NK-92 (cell line): ENCODE results near the gene ZNF358.
A peak's percentile ranks its signal among the peaks of the same experiment; 100 is the strongest.

Source experiments
- DNase-seq: peaks from one replicate; lab custom pipeline; 2025; ENCODE audit not compliant: unreplicated experiment; lab: John Stamatoyannopoulos, UW

Gene ZNF358

DNA sequence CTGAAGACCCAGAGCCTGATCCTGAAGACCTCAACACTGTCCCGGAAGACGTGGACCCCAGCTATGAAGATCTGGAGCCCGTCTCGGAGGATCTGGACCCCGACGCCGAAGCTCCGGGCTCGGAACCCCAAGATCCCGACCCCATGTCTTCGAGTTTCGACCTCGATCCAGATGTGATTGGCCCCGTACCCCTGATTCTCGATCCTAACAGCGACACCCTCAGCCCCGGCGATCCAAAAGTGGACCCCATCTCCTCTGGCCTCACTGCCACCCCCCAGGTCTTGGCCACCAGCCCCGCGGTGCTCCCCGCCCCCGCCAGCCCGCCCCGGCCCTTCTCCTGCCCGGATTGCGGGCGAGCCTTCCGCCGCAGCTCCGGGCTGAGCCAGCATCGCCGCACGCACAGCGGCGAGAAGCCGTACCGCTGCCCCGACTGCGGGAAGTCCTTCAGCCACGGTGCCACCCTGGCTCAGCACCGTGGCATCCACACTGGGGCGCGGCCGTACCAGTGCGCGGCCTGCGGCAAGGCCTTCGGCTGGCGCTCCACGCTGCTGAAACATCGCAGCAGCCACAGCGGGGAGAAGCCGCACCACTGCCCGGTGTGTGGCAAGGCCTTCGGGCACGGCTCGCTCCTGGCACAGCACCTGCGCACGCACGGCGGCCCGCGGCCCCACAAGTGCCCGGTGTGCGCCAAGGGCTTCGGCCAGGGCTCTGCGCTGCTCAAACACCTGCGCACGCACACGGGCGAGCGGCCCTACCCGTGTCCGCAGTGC lies 3.6 kb downstream of the ZNF358 start:
- DNase-seq: no peak

DNA sequence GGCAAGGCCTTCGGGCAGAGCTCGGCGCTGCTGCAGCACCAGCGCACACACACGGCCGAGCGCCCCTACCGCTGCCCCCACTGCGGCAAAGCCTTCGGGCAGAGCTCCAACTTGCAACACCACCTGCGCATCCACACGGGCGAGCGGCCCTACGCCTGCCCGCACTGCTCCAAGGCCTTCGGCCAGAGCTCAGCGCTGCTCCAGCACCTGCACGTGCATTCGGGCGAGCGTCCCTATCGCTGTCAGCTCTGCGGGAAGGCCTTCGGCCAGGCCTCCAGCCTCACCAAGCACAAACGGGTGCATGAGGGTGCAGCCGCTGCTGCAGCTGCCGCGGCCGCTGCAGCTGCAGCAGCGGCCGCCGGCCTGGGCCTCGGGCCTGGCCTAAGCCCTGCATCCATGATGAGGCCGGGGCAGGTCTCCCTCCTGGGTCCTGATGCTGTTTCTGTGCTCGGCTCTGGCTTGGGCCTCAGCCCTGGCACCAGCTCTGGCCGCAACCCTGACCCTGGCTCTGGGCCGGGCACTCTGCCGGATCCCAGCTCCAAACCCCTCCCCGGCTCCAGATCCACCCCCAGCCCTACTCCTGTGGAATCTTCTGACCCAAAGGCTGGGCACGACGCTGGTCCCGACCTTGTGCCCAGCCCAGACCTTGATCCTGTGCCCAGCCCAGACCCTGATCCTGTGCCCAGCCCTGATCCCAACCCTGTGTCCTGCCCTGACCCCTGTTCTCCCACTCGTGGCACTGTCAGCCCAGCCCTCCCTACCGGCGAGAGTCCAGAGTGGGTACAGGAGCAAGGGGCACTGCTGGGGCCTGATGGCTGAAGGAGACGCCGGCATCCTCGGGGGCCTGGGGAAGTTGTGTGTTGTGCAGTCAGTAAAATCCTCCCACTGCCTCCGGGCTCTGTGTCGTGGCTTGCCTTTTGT lies 4.5 kb downstream of the ZNF358 start:
- DNase-seq: no peak

DNA sequence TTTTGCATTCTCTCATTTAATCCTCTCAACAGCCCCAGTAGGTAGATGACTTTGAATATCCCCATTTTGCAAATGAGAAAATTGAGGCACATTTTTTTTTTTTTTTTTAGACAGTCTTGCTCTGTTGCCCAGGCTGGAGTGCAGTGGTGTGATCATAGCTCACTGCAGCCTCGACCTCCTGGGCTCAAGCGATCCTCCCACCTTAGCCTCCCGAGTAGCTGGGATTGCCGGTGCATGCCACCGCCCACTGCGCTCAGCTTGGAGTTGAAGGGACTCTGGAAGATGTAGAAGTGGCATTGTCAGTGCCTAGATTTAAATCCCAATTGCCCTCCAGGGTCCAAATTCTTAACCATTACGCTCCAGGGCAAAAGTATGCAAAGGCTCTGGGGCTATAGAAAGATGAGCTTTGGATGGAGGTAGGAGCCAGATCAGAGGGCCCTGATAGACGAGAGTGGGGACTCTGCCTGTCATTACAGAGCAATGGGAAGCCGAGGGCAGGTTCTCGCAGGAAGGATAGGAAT lies 5.7 kb downstream of the ZNF358 start:
- no peak for DNase-seq

DNA sequence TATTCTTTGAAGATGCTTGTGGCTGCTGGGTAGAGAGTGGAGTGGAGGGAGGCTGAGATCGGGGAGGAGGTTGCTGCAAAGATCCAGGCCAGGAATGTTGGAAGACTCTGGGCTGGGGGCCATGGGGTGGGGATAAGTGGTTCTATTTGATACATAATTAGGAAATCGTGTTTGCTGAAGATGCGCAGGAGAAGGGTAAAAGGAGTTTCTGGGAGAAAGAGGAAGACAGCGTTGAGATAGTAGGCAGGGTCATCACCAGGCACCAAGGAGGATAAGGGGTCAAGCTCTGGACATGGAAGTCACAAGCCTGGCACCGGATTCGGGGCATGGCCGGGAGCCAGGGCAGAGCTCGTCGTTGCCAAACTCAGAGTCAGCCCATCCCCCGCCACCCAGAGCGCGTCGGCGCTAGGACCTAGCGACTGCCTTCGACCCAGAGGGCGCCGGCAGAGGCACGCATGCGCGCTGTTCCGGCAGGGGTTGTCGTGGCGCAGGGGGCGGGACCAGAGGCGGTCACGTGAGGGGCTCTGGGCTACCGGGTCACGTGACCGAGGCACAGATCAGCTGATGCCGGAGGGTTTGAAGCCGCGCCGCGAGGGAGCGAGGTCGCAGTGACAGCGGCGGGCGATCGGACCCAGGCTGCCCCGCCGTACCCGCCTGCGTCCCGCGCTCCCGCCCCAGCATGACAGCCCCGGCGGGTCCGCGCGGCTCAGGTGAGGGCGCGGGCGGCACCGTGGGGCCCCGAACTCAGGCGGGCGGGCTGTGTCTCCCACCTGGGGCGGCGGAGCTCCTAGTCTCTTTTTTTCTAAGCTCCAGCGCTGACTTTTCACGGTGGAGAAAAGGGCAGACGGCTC lies 6.4 kb downstream of the ZNF358 start, which contains the start of gene MCOLN1:
TSS of gene MCOLN1 (plus strand) at position 553 of the 851 bp plus-strand sequence. CDS start at position 680, 127 bp downstream.
- peak; percentile 92 for DNase-seq

DNA sequence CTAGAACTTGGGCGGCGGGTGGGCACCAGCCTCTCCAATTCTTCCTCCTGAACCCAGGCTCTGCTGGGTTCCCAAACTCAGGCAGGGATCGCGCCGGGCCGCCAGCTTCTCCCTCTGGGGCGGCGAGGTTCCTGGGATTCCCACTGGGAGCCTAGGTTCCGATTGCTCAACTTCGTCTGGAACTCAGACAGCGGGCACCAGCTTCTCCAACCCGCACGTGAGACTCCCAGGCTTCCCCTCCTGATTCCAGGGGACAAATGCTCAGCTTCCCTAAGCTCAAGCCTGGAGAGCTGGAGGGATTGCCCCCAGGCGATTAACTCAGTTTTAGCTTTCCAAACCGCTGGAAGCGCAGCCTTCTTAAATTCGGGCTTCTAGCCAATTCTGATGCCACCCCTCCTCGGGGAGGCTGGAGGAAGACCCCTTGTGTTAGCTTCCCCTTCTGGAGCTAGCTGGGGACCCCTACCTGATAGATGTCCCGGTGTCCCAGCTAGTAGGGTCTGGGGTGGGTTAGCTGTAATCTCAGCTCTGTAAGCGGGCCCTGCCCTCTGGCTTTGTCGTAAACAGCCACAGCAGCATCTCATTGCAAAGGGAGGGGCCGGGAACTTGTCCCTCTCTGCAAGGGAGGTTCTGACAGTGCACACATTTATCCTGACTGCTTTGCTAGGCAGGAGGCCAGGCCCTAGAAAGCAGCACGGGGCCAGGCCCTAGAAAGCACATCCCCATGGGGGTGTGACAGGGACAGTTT lies 7.2 kb downstream of the ZNF358 start:
- DNase-seq: no peak

DNA sequence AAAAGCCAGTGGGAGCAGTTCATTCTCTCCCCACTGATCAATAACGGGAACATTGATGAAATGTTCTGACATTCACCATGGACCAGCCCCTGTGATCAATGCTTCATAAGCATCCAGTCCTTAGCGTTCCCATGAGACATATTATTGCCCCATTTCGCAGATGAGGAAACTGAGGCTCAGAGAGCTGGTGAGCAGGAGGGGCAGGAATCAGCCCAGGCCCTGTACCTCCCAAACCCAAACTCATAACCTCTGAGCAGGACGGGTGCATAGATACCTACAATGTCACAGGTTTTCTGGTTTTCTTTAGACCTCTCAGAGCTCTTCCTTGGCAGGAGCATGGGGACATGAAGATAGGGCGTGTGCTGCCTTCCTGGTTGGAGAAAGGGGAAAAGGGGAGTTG lies 8.6 kb downstream of the ZNF358 start:
- DNase-seq: no peak

DNA sequence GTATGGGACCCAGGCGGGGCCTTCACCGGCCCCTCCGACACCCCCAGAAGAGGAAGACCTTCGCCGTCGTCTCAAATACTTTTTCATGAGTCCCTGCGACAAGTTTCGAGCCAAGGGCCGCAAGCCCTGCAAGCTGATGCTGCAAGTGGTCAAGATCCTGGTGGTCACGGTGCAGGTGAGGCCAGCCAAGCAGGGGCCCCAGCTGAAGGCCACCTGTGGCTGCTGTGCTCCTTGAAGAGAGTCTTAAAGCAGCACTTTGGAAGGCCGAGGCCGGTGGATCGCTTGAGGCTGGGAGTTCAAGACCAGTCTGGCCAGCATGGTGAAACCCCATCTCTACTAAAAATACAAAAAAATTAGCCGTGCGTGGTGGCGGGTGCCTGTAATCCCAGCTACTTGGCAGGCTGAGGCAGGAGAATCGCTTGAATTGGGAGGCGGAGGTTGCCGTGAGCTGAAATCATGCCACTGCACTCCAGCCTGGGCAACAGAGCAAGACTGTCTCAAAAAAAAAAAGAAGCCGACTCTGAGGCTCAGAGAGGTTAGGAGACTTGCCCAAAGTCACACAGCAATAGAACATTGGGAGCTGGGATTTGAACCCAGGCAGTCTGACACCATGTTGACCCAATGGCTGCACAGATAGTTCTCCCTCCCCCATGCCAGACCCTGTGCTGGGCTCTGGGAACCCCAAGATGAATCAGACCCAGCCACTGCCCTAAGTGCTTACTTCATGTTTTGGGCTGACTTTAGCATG lies 9.3 kb downstream of the ZNF358 start:
- DNase-seq: no peak

DNA sequence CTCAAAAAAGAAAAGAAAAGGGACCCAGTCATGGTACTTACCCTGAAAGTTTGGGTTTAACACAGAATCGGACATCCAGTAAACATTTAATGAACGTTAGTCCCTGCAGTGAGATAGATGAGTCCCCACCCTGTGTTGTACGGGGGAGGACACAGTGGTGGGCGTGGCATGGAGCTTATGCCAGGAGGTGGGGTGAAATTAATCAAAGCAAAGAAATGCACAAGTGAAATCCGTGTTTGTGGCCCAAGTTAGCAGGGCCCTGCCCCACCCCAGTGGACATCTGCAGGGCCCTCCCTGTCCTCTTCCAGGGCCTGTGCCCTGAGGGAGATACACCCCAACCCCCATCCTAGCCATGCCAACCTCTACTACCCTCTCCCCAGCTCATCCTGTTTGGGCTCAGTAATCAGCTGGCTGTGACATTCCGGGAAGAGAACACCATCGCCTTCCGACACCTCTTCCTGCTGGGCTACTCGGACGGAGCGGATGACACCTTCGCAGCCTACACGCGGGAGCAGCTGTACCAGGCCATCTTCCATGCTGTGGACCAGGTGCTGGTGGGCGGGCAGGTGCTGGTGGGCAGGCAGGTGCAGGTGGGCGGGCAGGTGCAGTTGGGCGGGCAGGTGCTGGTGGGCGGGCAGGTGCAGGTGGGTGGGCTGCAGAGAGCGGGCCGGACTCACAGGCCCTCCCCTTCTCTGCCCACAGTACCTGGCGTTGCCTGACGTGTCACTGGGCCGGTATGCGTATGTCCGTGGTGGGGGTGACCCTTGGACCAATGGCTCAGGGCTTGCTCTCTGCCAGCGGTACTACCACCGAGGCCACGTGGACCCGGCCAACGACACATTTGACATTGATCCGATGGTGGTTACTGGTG lies 10.4 kb downstream of the ZNF358 start:
- DNase-seq: no peak

DNA sequence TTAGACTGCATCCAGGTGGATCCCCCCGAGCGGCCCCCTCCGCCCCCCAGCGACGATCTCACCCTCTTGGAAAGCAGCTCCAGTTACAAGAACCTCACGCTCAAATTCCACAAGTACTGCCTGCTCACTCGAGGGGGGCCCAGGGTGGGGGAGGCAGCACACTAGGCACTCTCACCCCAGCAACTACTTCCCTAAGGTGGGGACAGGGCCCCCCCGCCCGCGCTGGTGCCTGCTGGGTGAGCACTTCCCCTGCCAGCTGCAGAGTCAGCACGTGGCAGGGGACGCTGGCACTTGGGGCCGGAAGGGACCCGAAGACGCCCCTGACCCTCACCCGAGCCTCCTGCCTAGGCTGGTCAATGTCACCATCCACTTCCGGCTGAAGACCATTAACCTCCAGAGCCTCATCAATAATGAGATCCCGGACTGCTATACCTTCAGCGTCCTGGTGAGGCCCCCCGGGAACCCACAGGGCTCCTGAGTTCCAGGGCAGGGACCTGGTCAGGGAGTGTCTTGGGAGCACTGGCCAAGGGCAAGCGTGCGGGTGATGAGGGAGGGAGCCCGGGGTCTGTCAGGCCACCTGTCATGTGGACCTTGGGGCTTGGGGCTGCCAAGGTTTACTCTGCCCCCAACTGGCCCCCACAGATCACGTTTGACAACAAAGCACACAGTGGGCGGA lies 11.8 kb downstream of the ZNF358 start:
- no peak for DNase-seq

DNA sequence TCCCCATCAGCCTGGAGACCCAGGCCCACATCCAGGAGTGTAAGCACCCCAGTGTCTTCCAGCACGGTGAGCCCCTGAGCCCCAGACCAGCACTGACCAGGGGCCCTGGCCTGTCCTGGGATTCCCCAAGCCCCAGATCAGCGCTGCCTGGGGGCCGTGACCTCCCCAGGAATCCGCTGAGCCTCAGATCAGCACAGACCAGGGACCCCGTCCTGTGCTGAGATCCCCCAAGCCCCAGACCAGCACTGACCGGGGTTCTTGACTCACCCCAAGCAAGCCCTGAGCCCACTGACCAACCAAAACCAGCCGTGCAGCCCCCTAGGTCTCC lies 12.3 kb downstream of the ZNF358 start:
- DNase-seq: no peak

DNA sequence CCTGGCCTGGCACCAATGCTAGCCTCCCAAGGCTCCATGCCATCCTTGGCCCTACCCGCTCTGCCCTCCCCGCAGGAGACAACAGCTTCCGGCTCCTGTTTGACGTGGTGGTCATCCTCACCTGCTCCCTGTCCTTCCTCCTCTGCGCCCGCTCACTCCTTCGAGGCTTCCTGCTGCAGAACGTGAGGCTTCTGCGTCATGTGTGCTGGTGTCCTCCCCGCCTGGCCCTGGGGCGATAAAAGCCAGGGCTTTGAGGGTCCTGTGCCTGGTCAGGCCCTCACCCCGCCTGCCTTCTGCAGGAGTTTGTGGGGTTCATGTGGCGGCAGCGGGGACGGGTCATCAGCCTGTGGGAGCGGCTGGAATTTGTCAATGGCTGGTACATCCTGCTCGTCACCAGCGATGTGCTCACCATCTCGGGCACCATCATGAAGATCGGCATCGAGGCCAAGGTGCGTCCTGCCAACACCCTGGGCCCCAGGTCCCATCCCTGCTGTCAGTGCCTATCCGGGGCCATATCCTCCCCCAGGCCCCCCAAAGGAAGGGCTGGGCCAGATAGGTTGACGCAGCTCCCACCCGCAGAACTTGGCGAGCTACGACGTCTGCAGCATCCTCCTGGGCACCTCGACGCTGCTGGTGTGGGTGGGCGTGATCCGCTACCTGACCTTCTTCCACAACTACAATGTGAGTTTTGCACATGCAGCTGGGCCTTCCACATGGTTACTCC lies 12.8 kb downstream of the ZNF358 start:
- no peak for DNase-seq

DNA sequence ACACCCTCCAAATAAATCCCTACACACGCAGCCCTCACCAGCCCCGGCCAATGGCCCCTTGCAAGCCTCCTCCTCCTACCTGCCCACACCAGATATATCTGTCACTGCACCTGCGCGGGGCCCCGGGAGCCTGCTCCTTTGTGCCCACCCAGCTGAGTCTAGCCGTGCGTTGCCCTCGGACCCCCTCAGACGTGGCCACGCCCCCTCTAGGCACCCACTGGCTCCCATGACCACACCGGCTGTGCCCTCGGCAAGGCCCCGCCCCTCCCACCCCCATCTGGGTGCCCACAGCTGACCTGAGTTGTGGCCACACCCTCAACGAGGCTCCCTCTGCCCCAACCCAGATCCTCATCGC lies 13.3 kb downstream of the ZNF358 start:
- DNase-seq: no peak

DNA sequence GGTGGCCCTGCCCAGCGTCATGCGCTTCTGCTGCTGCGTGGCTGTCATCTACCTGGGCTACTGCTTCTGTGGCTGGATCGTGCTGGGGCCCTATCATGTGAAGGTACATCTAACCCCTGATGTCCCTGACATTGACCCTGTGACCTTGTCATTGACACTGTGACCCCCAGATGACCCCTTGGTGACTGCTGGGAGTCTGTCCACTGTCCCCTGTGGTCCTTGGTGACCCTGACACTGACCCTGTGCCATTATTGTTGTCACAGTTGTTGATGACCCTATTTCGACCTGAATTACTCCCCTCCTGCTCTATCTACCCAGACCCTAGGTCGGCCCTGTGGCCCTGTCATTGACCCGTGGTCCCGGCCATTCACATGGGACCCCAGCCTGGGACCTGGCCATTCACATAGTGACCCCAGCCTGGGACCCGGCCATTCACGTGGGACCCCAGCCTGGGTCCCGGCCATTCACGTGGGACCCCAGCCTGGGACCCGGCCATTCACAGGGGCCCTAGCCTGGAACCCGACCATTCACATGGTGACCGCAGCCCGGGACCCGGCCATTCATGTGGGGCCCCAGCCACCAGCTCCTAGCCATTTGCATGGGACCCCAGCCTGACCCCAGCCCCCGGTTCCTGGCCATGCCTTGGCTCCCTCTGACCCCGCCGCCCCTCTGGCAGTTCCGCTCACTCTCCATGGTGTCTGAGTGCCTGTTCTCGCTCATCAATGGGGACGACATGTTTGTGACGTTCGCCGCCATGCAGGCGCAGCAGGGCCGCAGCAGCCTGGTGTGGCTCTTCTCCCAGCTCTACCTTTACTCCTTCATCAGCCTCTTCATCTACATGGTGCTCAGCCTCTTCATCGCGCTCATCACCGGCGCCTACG lies 13.9 kb downstream of the ZNF358 start:
- no peak for DNase-seq

DNA sequence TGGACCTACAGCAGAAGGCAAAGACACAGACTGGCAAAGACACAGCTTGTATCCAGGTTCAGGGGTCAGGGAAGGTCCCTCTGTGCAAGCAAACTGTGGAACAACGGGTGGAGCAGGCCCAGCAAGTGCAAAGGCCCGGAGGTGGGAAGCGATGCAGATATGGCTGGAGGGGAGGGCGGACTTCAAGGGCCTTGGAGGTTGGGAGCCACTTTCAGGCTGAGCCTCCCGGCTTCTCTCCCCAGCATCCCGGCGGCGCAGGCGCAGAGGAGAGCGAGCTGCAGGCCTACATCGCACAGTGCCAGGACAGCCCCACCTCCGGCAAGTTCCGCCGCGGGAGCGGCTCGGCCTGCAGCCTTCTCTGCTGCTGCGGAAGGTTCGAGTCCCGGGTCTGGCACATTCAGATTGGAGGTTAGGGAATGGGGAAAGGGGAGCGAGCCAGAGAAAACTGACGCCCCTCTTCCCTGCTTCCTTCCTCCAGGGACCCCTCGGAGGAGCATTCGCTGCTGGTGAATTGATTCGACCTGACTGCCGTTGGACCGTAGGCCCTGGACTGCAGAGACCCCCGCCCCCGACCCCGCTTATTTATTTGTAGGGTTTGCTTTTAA lies 17.5 kb downstream of the ZNF358 start:
- no peak for DNase-seq

DNA sequence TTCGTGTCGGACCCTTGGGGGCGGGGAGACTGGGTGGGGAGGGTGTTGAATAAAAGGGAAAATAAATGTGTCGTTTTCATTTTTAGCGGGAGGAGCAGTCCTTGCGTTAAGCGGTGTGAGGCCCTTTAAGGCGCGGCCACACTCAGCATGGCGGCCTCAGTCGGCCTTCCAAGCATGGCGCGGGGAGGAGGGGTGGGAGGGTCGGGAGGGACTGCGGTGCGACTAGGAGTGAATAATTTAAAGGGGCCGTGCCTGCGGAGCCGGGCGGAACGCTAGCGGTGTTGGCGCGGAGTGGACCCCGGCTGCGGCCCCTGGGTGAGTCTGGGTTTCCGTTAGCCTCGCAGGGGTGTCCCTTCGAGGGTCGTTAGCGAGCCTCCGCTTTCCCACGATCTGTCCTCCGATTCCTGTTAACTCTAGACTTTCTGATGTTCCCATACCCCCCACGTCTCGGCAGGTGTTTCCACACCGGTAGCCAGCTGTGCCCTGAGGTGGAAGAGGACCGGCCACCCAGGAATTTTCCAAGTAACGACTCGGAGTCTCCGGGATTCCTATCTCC lies 18.1 kb downstream of the ZNF358 start:
- DNase-seq: peak; percentile 24

DNA sequence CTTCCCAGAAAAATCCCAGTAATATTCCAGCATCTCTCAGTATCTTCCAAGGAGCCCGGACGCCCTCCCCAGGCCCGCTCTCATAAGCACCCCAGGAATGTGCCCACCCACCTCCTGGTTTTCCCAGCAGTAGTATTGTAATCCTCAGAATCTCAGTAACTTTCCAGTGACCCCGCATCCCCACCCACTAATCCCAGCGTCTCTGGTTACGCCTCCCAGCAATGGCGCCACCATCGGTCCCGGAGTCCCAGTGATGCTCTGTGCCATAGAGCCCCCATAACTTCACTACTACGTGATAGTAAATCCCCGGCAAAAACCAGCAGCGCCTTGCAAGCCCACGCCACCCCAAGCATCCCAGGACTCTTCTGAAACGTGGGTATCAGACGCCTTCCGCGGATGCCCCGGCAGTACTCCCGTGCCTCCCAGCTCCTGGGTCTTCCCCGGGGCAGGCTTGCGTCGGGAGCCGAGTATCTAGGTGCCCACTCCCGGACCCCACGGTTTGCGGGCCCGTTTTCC lies 18.7 kb downstream of the ZNF358 start:
- no peak for DNase-seq
